GM12864 (cell line): ENCODE data around the gene PPP1R15A.
"Not testable (repeated sequence)": the region's sequence is repeated elsewhere in the genome, so short reads cannot be mapped to it uniquely, and the experiment has no call there.

Experiments
- DNase-seq: peaks from one replicate; pipeline ENCODE4 v3.0.0-alpha.2; 2011; ENCODE audit warnings: low read depth
- H3K4me3 ChIP-seq: 2 replicates; pipeline ENCODE4 v1.5.1; 2011; ENCODE audit warnings: mild to moderate bottlenecking, low read depth, low read length, control low read depth
- TF ChIP-seq, protein P1 (sequence below): IDR thresholded peaks from 2 replicates; pipeline ENCODE4 v1.5.1; 2011; ENCODE audit warnings: low read depth, mild to moderate bottlenecking, moderate library complexity, low read length, control low read depth, inconsistent platforms; ENCODE audit errors: missing control alignments

The PPP1R15A gene

GRCh38 chr19:48883726-48884125, 11.5 kb downstream of the PPP1R15A start:
- no peak overlapping the region for H3K4me3 ChIP-seq
- DNase-seq = no peak
- TF ChIP-seq, protein P1, sequence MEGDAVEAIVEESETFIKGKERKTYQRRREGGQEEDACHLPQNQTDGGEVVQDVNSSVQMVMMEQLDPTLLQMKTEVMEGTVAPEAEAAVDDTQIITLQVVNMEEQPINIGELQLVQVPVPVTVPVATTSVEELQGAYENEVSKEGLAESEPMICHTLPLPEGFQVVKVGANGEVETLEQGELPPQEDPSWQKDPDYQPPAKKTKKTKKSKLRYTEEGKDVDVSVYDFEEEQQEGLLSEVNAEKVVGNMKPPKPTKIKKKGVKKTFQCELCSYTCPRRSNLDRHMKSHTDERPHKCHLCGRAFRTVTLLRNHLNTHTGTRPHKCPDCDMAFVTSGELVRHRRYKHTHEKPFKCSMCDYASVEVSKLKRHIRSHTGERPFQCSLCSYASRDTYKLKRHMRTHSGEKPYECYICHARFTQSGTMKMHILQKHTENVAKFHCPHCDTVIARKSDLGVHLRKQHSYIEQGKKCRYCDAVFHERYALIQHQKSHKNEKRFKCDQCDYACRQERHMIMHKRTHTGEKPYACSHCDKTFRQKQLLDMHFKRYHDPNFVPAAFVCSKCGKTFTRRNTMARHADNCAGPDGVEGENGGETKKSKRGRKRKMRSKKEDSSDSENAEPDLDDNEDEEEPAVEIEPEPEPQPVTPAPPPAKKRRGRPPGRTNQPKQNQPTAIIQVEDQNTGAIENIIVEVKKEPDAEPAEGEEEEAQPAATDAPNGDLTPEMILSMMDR = no peak

- TF ChIP-seq, protein P1 = no peak
- no peak for DNase-seq
- no peak overlapping the region for H3K4me3 ChIP-seq
Measured at GRCh38 chr19:48887861-48888612, 15.8 kb downstream of the PPP1R15A start.

GRCh38 chr19:48889496-48889895, 17.3 kb downstream of the PPP1R15A start:
- H3K4me3 ChIP-seq, DNase-seq: not testable (repeated sequence)

DNA sequence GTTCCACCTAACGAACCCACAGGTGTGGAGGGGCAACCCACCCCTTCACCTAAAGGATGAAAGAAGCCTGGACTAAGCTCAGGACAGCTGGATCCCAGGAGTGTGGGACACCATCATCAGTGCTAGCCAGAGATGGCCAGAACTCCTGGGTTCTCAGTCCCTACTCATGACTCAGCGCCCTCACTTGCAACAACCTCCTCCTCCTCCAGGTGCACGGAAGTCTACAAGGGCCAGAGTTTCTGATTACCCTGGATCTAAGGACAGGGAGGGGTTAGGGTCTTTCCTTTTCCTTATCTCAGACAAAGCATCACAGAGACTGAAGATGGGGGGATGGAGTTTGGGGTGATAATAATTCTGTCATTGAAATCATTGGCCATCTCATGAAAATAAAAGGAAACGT, 18.3 kb downstream of the PPP1R15A start:
- TF ChIP-seq, protein P1 = no peak
- no peak for DNase-seq
- H3K4me3 ChIP-seq = no peak overlapping the region

DNA sequence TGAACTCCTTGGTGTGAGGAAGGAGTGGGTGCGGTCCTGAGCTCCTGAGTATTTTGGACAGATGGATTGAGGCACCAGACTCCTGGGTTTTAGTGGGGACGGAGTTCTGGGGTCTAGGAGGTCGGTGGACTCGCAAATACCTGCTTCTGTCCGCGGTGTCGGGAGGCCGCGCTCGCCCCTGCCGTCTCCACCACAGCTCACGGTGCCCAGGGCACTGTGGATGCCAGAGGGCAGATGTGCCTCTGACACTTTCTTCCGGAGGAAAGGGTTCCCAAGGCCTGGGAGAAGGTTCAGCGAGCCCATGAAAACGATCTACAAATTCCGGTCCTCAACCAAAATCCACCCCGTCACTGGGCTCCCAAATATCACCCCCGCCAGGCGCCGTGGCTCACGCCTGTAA, 23.0 kb downstream of the PPP1R15A start:
- no peak overlapping the region for H3K4me3 ChIP-seq
- no peak for DNase-seq
- TF ChIP-seq, protein P1 = no peak

DNA sequence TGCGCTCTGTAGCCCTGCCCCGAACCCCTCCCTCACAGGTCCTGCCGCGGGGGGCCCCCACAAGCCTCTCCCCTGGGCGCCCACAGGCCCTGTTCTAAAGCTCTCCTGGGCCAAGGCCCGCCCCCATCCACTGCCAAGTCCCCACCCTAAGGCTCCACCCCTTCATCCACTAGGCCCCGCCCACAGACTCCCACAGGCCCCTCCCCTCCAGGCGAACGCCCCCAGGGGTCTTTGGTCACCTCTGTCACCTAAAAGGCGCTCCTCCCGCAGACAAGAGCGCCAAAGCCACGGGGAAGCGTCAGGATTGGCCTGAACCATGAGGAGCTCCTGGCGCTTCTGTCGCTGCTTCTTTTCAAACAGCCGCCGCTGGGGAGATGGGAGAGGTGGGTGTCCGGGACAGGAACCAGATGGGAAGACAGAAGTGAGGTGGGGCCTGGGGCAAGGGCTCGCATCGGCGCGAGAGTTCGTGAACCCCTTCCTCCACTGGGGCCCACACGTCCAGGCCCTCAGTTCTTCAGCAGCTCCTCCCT, 24.0 kb downstream of the PPP1R15A start:
- peak overlapping the region; percentile 22 for H3K4me3 ChIP-seq
- DNase-seq = no peak
- TF ChIP-seq, protein P1 = no peak

DNA sequence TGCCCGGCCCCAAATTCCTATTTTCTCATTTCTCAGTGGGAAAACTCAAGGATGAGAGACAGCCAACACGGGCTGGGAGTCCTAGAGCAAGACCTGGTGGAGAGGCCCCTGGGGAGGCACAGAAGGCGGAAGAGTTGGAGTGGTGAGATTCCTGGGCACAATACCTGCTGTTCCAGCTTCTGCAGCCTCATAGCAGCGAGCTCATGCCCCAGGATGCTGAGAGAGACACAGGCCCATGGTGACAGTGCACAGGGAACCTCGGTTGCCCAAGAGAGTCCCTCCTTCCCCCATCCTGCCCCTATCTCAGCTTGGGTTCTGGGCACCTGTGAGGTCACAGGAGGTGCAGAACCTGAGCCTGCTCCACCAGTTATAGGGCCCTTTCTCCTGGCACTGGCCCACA, 25.0 kb downstream of the PPP1R15A start:
- DNase-seq = no peak
- H3K4me3 ChIP-seq = no peak overlapping the region
- TF ChIP-seq, protein P1 = no peak

GRCh38 chr19:48899386-48899749, 27.1 kb downstream of the PPP1R15A start:
- peak overlapping the region; percentile 95; the same call in 1 of the 2 replicates for H3K4me3 ChIP-seq
- not testable (repeated sequence) for DNase-seq
